Hippocampal formation (tissue), 2 donors: ENCODE measurements around the gene KLF6.

ENCODE experiments used
- DNase-seq, 2 donors: peaks; one replicate each; lab custom pipeline; 2025; lab: John Stamatoyannopoulos, UW

Gene KLF6

GRCh38 chr10:3728563-3728962 is 56.4 kb downstream of the KLF6 start:
- DNase-seq = no peak

GRCh38 chr10:3727268-3727667 is 57.7 kb downstream of the KLF6 start:
- no peak for DNase-seq
